Middle frontal gyrus (tissue), 1 donor: ENCODE results near the gene PIBF1.
"Not testable (repeated sequence)": the region's sequence is repeated elsewhere in the genome, so short reads cannot be mapped to it uniquely, and the experiment has no call there.

Experiments
- DNase-seq: peaks from one replicate; pipeline ENCODE4 v3.0.0-alpha.2; 2015; ENCODE audit warnings: low spot score; ENCODE audit errors: extremely low spot score

Gene PIBF1

GRCh38 chr13:72896869-72897268 is 114.9 kb downstream of the PIBF1 start:
- no peak for DNase-seq

DNA sequence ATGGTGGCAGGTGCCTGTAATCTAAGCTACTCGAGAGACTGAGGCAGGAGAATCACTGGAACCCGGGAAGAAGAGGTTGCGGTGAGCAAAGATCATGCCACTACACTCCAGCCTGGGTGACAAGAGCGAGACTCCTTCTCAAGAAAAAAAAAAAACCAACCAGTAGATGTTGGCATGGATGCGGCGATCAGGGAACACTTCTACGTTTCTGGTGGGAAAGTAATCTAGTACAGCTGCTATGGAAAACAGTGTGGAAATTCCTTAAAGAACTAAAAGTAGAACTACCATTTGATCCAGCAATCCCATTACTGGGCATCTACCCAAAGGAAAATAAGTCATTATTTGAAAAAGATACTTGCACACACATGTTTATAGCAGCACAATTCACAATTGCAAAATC is 119.6 kb downstream of the PIBF1 start:
- not testable (repeated sequence) for DNase-seq

- no peak for DNase-seq
These were observed 126.5 kb downstream of the PIBF1 start for GRCh38 chr13:72908416-72908815.

DNA sequence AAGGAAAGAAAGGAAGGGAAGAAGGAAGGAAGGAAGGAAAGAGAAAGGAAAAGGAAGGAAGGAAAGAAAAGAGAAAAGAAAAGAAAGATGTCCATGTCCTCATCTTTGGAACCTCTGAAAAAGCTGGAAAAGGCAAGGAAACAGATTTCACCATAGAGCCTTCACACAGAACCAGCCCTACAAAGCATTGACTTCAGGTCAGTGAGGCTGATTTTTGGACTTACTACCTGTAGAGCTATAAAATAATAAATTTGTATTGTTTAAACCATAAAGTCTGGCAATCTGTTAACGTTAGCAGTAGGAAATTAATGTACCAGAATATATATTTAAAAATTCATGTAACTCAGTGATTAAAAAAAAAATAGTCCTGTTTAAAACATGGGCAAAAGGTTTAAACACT is 130.0 kb downstream of the PIBF1 start:
- no peak for DNase-seq

DNA sequence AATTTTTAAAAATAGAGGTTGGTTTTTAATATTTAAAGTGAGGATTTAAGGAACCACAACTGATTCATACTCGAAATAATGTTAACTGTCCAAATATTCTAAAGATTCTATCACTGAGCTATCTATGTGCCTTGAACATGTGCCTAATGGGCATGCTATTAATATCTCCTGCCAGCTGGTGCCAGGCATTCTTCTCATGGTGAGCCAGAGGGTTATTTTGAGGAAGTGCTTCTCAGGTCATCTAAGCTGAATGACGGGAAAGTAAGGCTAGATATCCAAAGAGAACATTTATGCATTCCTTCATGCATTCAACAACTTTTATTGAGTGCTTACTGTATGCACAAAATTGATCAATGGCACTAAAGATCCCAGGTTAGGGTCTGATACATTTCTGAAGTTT is 138.2 kb downstream of the PIBF1 start:
- no peak for DNase-seq

- DNase-seq = no peak
These were observed 149.4 kb downstream of the PIBF1 start for GRCh38 chr13:72931311-72931710.

GRCh38 chr13:72932250-72932649 is 150.3 kb downstream of the PIBF1 start:
- DNase-seq = no peak

DNA sequence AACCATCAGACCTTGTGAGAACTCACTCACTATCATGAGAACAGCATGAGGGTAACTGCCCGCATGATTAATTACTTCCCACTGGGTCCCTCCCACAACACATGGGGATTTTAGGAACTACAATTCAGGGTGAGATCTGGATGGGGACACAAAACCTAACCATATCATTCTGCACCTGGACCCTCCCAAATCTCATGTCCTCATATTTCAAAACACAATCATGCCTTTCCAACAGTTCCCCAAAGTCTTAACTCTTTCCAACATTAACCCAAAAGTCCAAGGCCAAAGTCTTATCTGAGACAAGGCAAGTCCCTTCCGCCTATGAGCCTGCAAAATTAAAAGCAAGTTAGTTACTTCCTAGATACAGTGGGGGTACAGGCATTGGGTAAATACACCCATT is 164.3 kb downstream of the PIBF1 start:
- DNase-seq = not testable (repeated sequence)

DNA sequence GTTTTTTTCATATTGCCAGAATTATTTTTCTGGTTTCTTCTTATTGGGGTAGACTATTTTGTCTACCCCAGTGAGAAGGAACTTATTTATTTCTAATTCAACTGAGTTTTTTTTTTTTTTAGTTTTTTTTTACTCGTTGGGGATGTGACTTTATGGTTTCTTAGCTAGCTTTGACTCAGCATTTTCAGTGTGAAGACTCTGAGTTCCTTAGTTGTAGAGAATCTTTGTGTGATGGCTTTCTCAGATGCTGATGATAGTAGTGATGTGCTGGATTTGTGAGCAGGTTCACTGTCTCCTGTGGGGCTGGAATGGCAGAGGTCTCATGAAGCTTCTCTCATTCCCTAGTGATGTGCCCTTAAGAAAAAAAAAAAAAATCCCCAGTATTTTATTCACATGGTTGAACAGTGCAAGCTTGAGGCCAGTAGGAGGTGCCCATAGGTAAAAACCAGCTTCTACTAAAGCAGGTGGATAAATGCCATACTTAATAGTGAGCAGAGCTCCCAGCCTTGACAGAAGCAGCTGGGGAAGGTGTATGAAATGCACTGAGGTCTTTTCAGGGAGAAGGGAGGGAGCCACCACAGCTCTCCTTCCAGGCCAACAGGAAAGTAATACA is 170.7 kb downstream of the PIBF1 start:
- DNase-seq = no peak

- no peak for DNase-seq
These were observed 171.5 kb downstream of the PIBF1 start for GRCh38 chr13:72953391-72953965.

- no peak for DNase-seq
These were observed 177.7 kb downstream of the PIBF1 start for GRCh38 chr13:72959643-72960042.

DNA sequence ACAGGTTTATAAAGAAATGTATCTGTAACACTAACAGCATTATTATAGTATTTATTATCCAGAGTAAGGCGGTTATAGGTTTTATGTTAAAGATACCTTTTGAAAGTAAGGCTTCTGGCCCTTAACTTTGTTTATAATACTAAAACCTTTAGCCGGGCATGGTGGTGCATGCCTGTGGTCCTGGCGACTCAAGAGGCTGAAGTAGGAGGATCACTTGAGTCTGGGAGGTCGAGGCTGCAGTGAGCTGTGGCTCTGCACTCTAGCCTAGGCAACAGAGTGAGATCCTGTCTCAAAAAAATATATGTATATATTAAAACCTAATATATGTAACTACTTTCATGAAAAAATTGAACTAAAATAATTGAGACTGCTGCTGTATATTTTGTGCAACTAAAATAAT is 178.2 kb downstream of the PIBF1 start:
- no peak for DNase-seq

DNA sequence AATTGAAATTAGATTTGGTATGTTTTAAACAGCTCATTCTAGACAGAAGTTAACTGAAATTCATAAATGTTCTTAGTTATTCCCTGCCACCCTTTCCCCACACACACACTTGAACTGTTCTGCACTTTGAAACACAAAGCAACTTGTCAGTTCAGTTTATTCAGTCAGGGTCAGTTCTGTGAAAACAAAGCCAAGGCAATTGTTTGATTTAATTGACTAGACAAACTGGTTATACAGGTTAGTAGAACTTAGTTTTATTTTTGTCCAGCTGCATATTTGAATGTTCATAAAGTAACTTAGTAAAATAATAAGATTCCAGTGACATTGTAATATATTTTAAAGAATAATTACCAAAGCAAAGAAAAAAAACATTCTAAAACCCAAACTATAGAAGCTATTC is 178.6 kb downstream of the PIBF1 start:
- DNase-seq = no peak

- no peak for DNase-seq
These were observed 181.8 kb downstream of the PIBF1 start for GRCh38 chr13:72963762-72964161.

- no peak for DNase-seq
These were observed 188.5 kb downstream of the PIBF1 start for GRCh38 chr13:72970301-72970880.

DNA sequence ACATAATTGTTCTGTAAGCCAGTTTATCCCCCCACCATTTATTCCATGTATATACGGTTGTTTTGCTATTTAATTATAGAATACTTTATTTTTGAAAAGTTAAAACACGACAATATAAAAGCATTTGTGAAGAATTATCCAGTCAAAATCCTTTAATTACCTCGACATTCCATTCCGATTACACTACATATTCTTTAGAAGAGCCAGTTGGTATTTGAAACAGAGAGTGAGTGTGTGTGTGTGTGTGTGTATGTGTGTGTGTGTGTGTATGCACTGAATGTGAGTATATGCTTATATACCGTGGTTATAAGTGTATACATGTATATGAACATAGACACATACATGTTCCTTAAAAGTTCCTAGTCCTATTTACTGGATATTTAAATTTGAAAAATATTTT is 189.0 kb downstream of the PIBF1 start:
- no peak for DNase-seq

DNA sequence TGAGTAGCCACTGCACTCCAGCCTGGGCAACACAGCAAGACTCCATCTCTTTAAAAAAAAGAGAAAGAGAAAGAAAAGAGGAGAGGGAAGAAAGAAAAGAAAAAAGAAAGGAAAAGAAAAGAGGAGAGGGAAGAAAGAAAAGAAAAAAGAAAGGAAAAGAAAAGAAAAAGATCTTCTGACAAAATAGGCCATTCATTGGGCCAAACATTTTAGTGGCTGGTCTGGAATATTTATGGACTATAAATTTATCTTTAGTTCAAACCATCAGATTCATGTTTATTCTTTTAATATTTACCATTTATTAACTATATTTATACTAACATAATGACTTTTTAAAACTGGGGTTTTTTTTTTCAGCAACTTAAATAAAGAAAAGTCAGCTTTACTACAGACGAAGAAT is 191.3 kb downstream of the PIBF1 start:
- DNase-seq = no peak

DNA sequence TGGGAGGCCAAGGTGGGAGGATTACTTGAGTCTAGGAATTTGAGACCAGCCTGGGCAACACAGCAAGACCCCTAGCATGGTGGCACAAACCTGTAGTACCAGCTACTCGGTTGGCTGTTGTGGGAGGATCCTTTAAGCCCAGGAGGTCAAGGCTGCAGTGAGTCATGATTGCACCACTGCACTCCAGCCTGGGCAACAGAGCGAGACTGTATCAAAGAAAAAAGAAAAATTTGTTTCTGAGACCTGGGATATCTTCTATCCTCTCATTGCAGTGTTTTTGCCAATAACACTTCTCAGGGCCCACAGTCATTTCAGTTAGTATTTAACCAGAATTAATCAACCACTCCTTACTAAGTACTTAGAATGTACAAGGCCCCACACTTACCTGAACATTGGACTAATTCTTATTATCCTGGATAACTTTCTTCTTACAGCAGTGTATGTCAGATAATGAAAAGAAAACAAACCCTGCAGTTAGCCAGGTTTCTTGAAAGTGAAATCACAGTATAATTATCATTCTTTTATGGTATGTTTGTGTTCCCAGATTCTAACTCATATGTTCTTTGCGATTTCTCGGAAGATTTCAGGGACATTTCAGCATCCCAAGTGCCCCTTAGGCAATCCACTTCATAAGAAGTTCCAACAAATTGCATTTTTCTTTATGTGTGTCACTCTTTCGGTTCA is 201.3 kb downstream of the PIBF1 start:
- DNase-seq = no peak

- no peak for DNase-seq
These were observed 203.7 kb downstream of the PIBF1 start for GRCh38 chr13:72985610-72986009.

DNA sequence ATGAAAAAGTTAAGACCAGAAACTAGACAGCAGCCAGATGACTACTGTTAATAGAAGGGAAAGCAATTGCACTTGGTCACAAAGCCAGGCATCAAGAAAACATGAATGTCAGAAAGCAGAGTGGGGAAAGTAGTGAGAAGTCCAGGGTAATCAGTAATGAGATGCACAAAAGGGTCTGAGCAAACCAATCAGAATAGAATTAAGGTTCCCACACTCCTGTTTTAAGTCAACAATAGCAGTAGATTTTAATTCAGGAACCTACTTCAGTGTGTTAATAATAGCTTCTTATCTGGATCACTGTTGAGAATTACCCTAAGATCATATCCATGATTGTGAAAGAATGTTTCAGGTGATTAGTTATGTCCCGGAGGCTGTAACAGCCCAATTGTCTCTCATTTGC is 204.3 kb downstream of the PIBF1 start:
- DNase-seq = no peak

GRCh38 chr13:72990953-72991352 is 209.0 kb downstream of the PIBF1 start:
- DNase-seq = no peak

- DNase-seq = no peak
These were observed 216.1 kb downstream of the PIBF1 start for GRCh38 chr13:72998012-72998411.
